ENCODE data around the gene LMNA.

LMNA gene

GRCh38 chr1:156082309-156083091 is 32.0 kb upstream of the LMNA start, which contains the start of gene MEX3A:
MEX3A (minus strand) TSS chr1:156082465; CDS start chr1:156081998, 467 bp downstream.
- DNase-seq: peak; percentile 96

GRCh38 chr1:156083800-156084790 is 30.4 kb upstream of the LMNA start:
- no peak for DNase-seq

- DNase-seq: no peak
These were observed 28.3 kb upstream of the LMNA start for GRCh38 chr1:156086256-156086662.

- no peak for DNase-seq
These were observed 24.8 kb upstream of the LMNA start for GRCh38 chr1:156089704-156090103.

GRCh38 chr1:156090138-156090839 is 24.2 kb upstream of the LMNA start:
- DNase-seq: no peak

- peak; percentile 73 for DNase-seq
These were observed 23.7 kb upstream of the LMNA start for GRCh38 chr1:156090840-156091188.

GRCh38 chr1:156091610-156092009 is 22.9 kb upstream of the LMNA start:
- DNase-seq: no peak

- no peak for DNase-seq
These were observed 18.5 kb upstream of the LMNA start for GRCh38 chr1:156095906-156096508.

- DNase-seq: peak; percentile 93
These were observed 17.7 kb upstream of the LMNA start for GRCh38 chr1:156096640-156097391.

GRCh38 chr1:156097499-156098178 is 16.9 kb upstream of the LMNA start:
- DNase-seq: no peak

GRCh38 chr1:156098784-156099183 is 15.7 kb upstream of the LMNA start:
- no peak for DNase-seq

GRCh38 chr1:156099282-156099681 is 15.2 kb upstream of the LMNA start:
- DNase-seq: no peak

GRCh38 chr1:156100205-156100995 is 14.1 kb upstream of the LMNA start:
- DNase-seq: no peak

- no peak for DNase-seq
These were observed 12.6 kb upstream of the LMNA start for GRCh38 chr1:156101880-156102279.

GRCh38 chr1:156102633-156103511 is 11.6 kb upstream of the LMNA start:
- DNase-seq: no peak

- peak; percentile 47 for DNase-seq
These were observed 11.0 kb upstream of the LMNA start for GRCh38 chr1:156103521-156103947.

- DNase-seq: no peak
These were observed 10.3 kb upstream of the LMNA start for GRCh38 chr1:156104065-156104810.

Measured in 8988T (cell line).